KMS-11 (cell line): Measurements from ENCODE around the gene TGM6.

ENCODE experiments used
- H2AFZ ChIP-seq: fragments of 200-600 bp; sonication (generic); 2 replicates; pipeline ENCODE4 v1.6.1; 2016; ENCODE audit warnings: antibody characterized with exemption, mixed run types, low read depth
- H3K27ac ChIP-seq: fragments of 200-600 bp; sonication (generic); 2 replicates; pipeline ENCODE4 v1.6.1; 2016; ENCODE audit warnings: mild to moderate bottlenecking, mixed run types
- H3K27me3 ChIP-seq: fragments of 200-600 bp; sonication (generic); 2 replicates; pipeline ENCODE4 v1.6.1; 2017; ENCODE audit warnings: mild to moderate bottlenecking, low read depth, mixed run types, moderate library complexity; ENCODE audit not compliant: insufficient read depth
- H3K36me3 ChIP-seq: fragments of 200-600 bp; sonication (generic); 2 replicates; pipeline ENCODE4 v1.6.1; 2017; ENCODE audit warnings: mild to moderate bottlenecking, mixed run types; ENCODE audit not compliant: insufficient read depth
- H3K4me1 ChIP-seq: fragments of 200-600 bp; sonication (generic); 2 replicates; pipeline ENCODE4 v1.6.1; 2016; ENCODE audit warnings: mild to moderate bottlenecking, low read depth, mixed run types; ENCODE audit not compliant: poor library complexity, severe bottlenecking
- H3K4me2 ChIP-seq: fragments of 200-600 bp; sonication (generic); 2 replicates; pipeline ENCODE4 v1.7.0; 2016; ENCODE audit warnings: mild to moderate bottlenecking, mixed run types
- H3K4me3 ChIP-seq: fragments of 200-600 bp; sonication (generic); IDR thresholded peaks from 2 replicates; pipeline ENCODE4 v1.6.1; 2017; ENCODE audit warnings: low read depth, low read length, mixed read lengths; ENCODE audit not compliant: insufficient read depth
- H3K79me2 ChIP-seq: fragments of 200-600 bp; sonication (generic); 2 replicates; pipeline ENCODE4 v1.6.1; 2016; ENCODE audit warnings: low read depth, mixed run types; ENCODE audit not compliant: insufficient read depth
- H3K9ac ChIP-seq: fragments of 200-600 bp; sonication (generic); 2 replicates; pipeline ENCODE4 v1.6.1; 2016; ENCODE audit warnings: mild to moderate bottlenecking, mixed run types
- H4K20me1 ChIP-seq: fragments of 200-600 bp; sonication (generic); 2 replicates; pipeline ENCODE4 v1.6.1; 2016; ENCODE audit warnings: mild to moderate bottlenecking, mixed run types; ENCODE audit not compliant: insufficient read depth
- CTCF ChIP-seq: fragments of 200-600 bp; sonication (generic); conservative IDR thresholded peaks from 2 replicates; pipeline ENCODE4 v1.6.1; 2017; ENCODE audit warnings: low read depth, mild to moderate bottlenecking, antibody characterized with exemption, low read length, moderate library complexity, mixed read lengths

TGM6 gene

GRCh38 chr20:2459981-2460751 is 79.5 kb downstream of the TGM6 start:
- Histone ChIP-seq H3K4me2 (no peak overlapping the region), H2AFZ (no peak overlapping the region), H3K36me3 (no peaks in the 10 kb centered on the region; the same call in 1 of the 2 replicates), H3K9ac (no peak overlapping the region), H3K27ac (no peak overlapping the region), H3K4me1 (no peaks in the 10 kb centered on the region), H4K20me1 (no peaks in the 10 kb centered on the region), H3K79me2 (no peaks in the 10 kb centered on the region), H3K4me3 (no peak overlapping the region), H3K27me3 (no peaks in the 10 kb centered on the region)
- TF ChIP-seq CTCF: no peak

GRCh38 chr20:2460752-2461424 is 80.2 kb downstream of the TGM6 start:
- no peak for TF ChIP-seq CTCF
- H3K36me3 ChIP-seq: no peaks in the 10 kb centered on the region; the same call in 1 of the 2 replicates
- H4K20me1 ChIP-seq: no peaks in the 10 kb centered on the region

GRCh38 chr20:2462484-2462883 is 81.8 kb downstream of the TGM6 start:
- no peaks in the 10 kb centered on the region for H4K20me1 ChIP-seq
- no peak for TF ChIP-seq CTCF
- H3K27ac ChIP-seq: no peak overlapping the region
- H3K4me3 ChIP-seq: no peak overlapping the region
- H3K4me1 ChIP-seq: no peaks in the 10 kb centered on the region
- H3K79me2 ChIP-seq: peaks cover 15% of the 10 kb centered on the region
- H3K9ac ChIP-seq: no peak overlapping the region
- no peaks in the 10 kb centered on the region for H3K27me3 ChIP-seq
- no peaks in the 10 kb centered on the region; the same call in 1 of the 2 replicates for H3K36me3 ChIP-seq
- H3K4me2 ChIP-seq: no peak overlapping the region
- no peak overlapping the region for H2AFZ ChIP-seq

More at GRCh38 chr20:2460752-2461424, 80.2 kb downstream of the TGM6 start:
- no peaks in the 10 kb centered on the region for H3K27me3 ChIP-seq
- H3K4me1 ChIP-seq: no peaks in the 10 kb centered on the region
- no peaks in the 10 kb centered on the region for H3K79me2 ChIP-seq
- H2AFZ ChIP-seq: no peak overlapping the region
- H3K27ac ChIP-seq: no peak overlapping the region
- no peak overlapping the region for H3K4me2 ChIP-seq
- H3K9ac ChIP-seq: no peak overlapping the region
- no peak overlapping the region for H3K4me3 ChIP-seq

GRCh38 chr20:2463616-2464365 is 83.1 kb downstream of the TGM6 start:
- Histone ChIP-seq H3K79me2 (peaks cover 28% of the 10 kb centered on the region), H3K4me2 (no peak overlapping the region), H3K4me3 (no peak overlapping the region), H2AFZ (no peak overlapping the region), H3K27me3 (no peaks in the 10 kb centered on the region), H3K9ac (no peak overlapping the region), H3K36me3 (no peaks in the 10 kb centered on the region; the same call in 1 of the 2 replicates), H3K4me1 (peaks cover 6% of the 10 kb centered on the region), H4K20me1 (peaks cover 11% of the 10 kb centered on the region; the same call in 1 of the 2 replicates), H3K27ac (no peak overlapping the region)
- no peak for TF ChIP-seq CTCF
